UCSD-AML1 (cell line): ENCODE results near the gene LDLRAD4.

ENCODE experiments used
- DNase-seq: peaks from one replicate; lab custom pipeline; 2025; ENCODE audit not compliant: unreplicated experiment; lab: John Stamatoyannopoulos, UW

Gene LDLRAD4

GRCh38 chr18:13280070-13280795, 61.7 kb downstream of the LDLRAD4 start:
- DNase-seq: no peak

- no peak for DNase-seq
Observed at GRCh38 chr18:13281406-13281805, 62.8 kb downstream of the LDLRAD4 start.

- DNase-seq: no peak
Observed at GRCh38 chr18:13283746-13284145, 65.2 kb downstream of the LDLRAD4 start.

DNA sequence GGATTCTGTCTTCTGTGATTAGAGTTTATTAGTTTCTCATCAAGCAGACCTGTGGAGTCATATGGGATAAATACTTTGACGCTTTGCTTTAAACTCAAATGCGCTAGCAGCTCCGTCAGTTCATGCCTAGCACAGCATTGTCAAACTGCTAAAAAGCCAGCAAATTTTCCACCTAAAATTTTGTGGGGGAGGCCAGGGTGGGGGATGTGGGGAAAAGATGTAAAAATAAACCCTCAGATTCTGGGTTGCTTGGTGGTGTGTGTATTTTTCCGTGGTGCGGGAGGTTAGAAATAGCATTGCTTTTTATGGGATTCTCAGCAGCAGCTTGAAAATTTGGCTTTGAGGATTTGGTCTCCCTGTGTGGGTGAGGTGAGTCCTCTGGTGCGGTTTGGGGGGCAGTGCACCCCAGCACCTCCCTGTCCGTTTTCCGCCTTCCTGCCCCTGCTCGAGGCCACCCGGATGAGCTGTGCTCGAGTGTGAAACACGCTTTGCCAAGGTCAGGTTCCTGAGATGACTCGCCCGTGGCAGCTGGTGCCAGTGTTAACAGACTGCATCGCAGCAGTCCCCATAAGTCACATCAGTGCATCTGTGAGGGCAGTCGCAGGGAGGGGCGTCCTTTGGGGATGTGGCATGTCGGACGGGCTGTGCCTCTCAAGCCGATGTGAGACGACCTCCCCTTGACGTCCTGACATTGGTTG, 65.9 kb downstream of the LDLRAD4 start:
- DNase-seq: no peak

- DNase-seq: no peak
Observed at GRCh38 chr18:13285874-13286273, 67.3 kb downstream of the LDLRAD4 start.

- no peak for DNase-seq
Observed at GRCh38 chr18:13286456-13287125, 68.0 kb downstream of the LDLRAD4 start.

- no peak for DNase-seq
Observed at GRCh38 chr18:13287372-13287771, 68.8 kb downstream of the LDLRAD4 start.

DNA sequence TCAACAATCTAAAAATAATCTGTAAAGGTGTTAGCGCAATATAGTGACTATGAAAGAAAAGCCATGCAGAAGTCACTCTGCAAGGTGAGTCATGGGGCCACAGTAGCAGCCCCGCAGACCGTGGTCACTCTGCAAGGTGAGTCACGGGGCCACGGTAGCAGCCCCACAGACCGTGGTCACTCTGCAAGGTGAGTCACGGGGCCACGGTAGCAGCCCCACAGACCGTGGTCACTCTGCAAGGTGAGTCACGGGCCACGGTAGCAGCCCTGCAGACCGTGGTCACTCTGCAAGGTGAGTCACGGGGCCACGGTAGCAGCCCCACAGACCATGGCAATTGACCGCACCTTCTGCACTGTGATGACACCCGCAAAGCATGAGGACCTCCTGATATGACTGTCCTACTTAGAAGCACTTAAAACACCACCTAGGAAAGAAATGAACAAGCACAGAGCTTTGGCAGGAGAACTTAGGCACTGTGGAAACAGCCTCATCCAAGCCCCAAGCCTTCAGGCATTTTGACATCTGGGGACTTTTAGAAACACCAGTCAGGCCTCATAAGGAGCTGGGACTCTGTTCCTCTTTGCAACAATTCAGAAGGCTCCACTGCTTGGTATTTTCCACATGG, 70.1 kb downstream of the LDLRAD4 start:
- no peak for DNase-seq

GRCh38 chr18:13289481-13290205, 71.1 kb downstream of the LDLRAD4 start:
- DNase-seq: no peak

DNA sequence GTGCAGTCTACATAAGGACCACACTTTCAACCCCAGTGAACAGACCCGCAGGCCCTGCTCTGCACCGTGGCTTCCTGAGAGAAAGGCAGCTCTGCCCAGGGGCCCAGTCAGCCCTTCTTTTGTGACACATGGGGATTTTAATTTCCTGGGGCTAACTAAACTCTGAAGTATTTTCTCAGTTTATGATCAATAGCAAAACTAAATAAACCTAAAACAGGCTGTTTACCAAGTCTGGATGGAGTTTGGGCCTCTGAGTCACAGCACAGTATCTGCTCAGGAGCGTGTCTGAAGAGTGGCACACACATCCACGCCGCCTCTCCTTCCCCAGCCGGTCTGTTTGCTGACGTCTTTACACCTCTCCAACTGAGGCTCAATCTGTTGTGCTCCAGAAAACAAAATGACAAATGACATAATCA, 72.3 kb downstream of the LDLRAD4 start:
- DNase-seq: no peak

GRCh38 chr18:13291299-13291698, 72.7 kb downstream of the LDLRAD4 start:
- no peak for DNase-seq

DNA sequence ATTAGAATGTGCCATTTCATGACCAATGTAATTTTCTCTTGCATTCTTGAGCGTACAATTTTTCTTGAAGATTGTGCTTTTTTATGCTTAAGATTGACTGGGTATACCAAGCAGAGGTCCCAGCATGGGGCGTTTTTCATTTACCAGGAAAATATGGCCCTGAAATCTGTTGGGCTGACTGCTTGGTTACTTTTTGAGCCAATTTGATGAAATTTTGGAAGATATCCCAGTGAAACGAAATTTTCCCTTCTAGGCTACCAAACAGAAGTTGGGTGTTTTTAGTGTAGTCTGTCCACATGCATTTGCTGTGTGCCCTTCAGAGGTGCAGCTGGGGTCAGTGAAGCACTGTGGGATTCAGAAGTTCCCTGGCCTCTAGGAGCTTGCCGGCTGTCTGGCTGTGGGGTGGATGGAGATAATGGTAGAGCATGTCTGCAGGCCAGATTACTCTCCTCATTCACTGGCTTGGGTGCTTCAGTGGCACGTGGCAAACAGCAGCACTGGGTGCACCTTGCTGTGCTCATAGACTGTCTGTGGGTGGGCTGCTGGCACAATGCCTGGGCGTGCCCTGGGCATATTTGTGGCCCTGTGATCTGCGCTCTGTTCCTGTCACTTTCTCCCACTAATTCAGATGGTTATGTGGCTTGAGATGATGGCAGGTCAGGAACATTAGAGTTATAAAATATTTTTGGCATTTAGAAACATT, 73.3 kb downstream of the LDLRAD4 start:
- DNase-seq: no peak

DNA sequence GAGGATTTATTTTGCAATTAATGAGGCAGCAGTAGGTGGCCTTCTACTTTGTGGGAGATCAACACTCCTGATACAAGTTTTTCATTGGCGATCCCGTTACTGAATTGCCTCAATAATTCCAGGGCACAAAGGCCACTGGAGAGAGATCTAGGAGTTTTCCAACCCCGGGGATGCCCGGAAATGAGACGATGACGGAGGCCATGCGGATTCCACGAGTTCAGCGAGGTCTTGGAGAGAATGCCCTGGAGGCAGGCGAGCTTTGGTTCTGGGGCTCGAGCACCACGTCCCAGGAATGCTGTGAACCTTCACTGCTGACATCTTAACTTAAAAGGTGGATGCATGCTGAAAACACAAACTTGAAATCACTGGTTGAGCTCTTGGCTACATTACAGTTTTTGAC, 74.2 kb downstream of the LDLRAD4 start:
- DNase-seq: no peak

- no peak for DNase-seq
Observed at GRCh38 chr18:13294309-13294708, 75.7 kb downstream of the LDLRAD4 start.

- DNase-seq: no peak
Observed at GRCh38 chr18:13295894-13296293, 77.3 kb downstream of the LDLRAD4 start.

DNA sequence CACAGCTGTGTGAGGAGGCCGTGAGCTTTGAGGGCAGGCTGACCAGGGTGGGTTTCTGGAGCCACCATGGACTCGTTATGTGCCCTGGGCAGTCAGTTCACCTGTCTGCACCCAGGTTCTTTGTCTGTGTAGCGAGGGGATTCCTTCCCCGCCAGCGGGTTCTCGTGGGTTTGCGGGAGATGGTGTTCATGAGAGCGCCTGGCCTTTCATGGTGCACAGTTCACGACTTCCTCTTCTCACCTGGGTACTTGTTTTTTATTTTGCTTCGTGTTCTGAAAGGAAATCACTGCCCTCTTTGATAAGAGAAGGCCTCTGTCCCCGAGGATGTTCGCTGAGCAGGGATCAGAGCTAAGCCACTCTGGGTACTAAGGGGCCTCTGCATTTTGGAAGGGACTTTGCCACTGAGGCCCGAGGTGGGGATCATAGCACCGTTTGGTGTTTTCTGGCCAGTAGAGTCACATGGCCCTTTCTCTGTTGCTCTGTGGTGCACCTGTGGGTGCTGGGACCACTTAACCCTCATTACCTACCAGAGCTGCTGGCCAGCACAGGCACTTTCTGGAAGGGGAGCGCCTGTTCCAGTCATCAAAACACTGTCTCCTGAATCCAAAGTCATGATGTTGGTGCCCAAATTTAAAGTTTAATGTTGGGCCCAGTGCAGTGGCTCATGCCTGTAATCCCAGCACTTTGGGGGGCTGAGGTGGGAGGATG, 78.5 kb downstream of the LDLRAD4 start:
- DNase-seq: no peak

DNA sequence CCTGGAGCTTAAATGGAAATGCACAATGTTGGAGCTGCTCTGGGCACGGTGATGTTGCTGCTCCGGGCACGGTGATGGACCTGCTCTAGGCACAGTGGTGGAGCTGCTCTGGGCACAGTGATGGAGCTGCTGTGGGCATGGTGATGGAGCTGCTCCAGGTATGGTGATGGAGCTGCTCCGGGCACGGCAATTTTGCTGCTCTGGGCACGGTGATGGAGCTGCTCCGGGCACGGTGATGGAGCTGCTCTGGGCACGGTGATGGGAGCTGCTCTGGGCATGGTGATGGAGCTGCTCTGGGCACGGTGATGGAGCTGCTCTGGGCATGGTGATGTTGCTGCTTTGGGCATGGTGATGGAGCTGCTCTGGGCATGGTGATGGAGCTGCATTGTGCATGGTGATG, 79.7 kb downstream of the LDLRAD4 start:
- DNase-seq: no peak

- DNase-seq: no peak
Observed at GRCh38 chr18:13300029-13300428, 81.5 kb downstream of the LDLRAD4 start.

GRCh38 chr18:13300796-13301195, 82.2 kb downstream of the LDLRAD4 start:
- DNase-seq: no peak

GRCh38 chr18:13302040-13302439, 83.5 kb downstream of the LDLRAD4 start:
- DNase-seq: no peak
